ENCODE data around the gene HDGFL3. TPM values are rescaled to one million over a fixed set of nuclear protein-coding genes. Genes with fewer than 3 reads are reported as not detected.

HDGFL3 gene
- total and polyA plus RNA-seq, 2 donors (not counting 3 experiments of a cell fraction or from before 2014, with no cell fraction given) = 20.2 to 155 TPM

DNA sequence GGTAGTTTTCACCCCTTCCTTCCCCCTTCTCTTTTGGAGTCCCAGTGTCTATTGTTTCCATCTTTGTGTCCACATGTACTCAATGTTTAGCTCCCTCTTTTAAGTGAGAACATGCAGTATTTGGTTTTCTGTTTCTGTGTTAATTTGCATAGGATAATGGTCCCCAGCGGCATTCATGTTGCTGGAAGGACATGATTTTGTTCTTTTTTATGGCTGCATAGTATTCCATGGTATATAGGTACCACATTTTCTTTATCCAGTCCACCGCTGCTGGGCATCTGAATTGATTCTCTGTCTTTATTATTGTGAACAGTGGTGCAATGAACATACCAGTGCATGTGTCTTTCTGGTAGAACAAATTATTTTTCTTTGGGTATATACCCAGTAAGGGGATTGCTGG lies 7.7 kb upstream of the HDGFL3 start:
- TF ChIP-seq FOS (IDR thresholded peaks at IDR 0.05; ENCODE audit: borderline replicate concordance, insufficient read depth, low read length) = no peak
- no peak for TF ChIP-seq POLR2AphosphoS5 (IDR thresholded peaks at IDR 0.05; ENCODE audit: insufficient read depth, low read depth, low read length)
- TF ChIP-seq, protein P1, sequence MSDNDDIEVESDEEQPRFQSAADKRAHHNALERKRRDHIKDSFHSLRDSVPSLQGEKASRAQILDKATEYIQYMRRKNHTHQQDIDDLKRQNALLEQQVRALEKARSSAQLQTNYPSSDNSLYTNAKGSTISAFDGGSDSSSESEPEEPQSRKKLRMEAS (IDR thresholded peaks at IDR 0.05; ENCODE audit: insufficient read depth, insufficient read length) = no peak
- no peak for TF ChIP-seq POLR2A (IDR thresholded peaks at IDR 0.05; ENCODE audit: low read depth, low read length)
- TF ChIP-seq CTCF (IDR thresholded peaks at IDR 0.05; ENCODE audit: extremely low read depth in 1 of 2, insufficient read depth in 1 of 2, low read depth in 1 of 2, low read length in 2 of 2) = no peak
- TF ChIP-seq MYC (IDR thresholded peaks at IDR 0.05; ENCODE audit: low read depth, low read length) = no peak
- TF ChIP-seq JUN (IDR thresholded peaks at IDR 0.05; ENCODE audit: borderline replicate concordance, insufficient read depth, insufficient read length, low read depth) = no peak
- H3K9me3 ChIP-seq (replicated peaks; ENCODE audit: control insufficient read depth, insufficient read depth, low read length) = no peaks in the 10 kb centered on the region
- no peaks in the 10 kb centered on the region for H4K20me1 ChIP-seq (replicated peaks; ENCODE audit: control insufficient read depth, extremely low read depth, insufficient read depth, low read length)
- no peaks in the 10 kb centered on the region for H3K4me1 ChIP-seq (ENCODE audit: control insufficient read depth, extremely low read depth, insufficient read depth, low read length)
- no peak overlapping the region for H3K27ac ChIP-seq (ENCODE audit: insufficient read depth, low read depth, low read length)
- ChIA-PET POLR2A (no interaction called here), CTCF (no interaction called here)
- H3K9me1 ChIP-seq (replicated peaks; ENCODE audit: control insufficient read depth, extremely low read depth, insufficient read depth, low read length) = no peaks in the 10 kb centered on the region
- H3K4me2 ChIP-seq (ENCODE audit: insufficient read depth, low read length) = no peak overlapping the region
- H3K9ac ChIP-seq (replicated peaks; ENCODE audit: extremely low read depth, insufficient read depth, low read length) = no peak overlapping the region
- dilution Hi-C loops (cut with MboI; ENCODE audit: extremely low pct_ligation_motif_present, low sequenced_read_pairs) = no loop called here
- H3K36me3 ChIP-seq (ENCODE audit: control insufficient read depth in 2 of 2, extremely low read depth in 1 of 2, insufficient read depth in 2 of 2, low read length in 2 of 2) = no peaks in the 10 kb centered on the region
- DNase-seq (ENCODE audit: low read depth, low spot score) (no peak), FAIRE-seq (no peak)
- BruUV-seq (replicated peaks) = no TSS peak
- no peaks in the 10 kb centered on the region for H3K27me3 ChIP-seq (ENCODE audit: control insufficient read depth in 2 of 2, insufficient read depth in 2 of 2, low read length in 2 of 2)
- intact Hi-C loops (cut with micrococcal nuclease) = no loop called here
- H3K79me2 ChIP-seq (ENCODE audit: control insufficient read depth, insufficient read depth, low read length) = no peaks in the 10 kb centered on the region
- H3K4me3 ChIP-seq (replicated peaks in 1 of 3; ENCODE audit: insufficient read depth in 1 of 3, low read depth in 1 of 3, low read length in 3 of 3) = no peak overlapping the region
- no peak overlapping the region for H2AFZ ChIP-seq (ENCODE audit: low read depth, low read length)

Measured in endothelial cell of umbilical vein (primary cell).